ENCODE measurements around the gene KAT8. TPM values are rescaled to one million over a fixed set of nuclear protein-coding genes. Genes with fewer than 3 reads are reported as not detected.

Gene KAT8
- total RNA-seq, 1 donor from 2014 or later = 93.7 TPM

- intact Hi-C loops (cut with micrococcal nuclease) = no loop called here
- CTCF ChIA-PET = no interaction called here
- H3K9me3 Mint-ChIP-seq = no peaks in the 10 kb centered on the region
- peaks cover 25% of the 10 kb centered on the region for H3K4me1 Mint-ChIP-seq
- no peak for DNase-seq
- TF ChIP-seq, protein P1, sequence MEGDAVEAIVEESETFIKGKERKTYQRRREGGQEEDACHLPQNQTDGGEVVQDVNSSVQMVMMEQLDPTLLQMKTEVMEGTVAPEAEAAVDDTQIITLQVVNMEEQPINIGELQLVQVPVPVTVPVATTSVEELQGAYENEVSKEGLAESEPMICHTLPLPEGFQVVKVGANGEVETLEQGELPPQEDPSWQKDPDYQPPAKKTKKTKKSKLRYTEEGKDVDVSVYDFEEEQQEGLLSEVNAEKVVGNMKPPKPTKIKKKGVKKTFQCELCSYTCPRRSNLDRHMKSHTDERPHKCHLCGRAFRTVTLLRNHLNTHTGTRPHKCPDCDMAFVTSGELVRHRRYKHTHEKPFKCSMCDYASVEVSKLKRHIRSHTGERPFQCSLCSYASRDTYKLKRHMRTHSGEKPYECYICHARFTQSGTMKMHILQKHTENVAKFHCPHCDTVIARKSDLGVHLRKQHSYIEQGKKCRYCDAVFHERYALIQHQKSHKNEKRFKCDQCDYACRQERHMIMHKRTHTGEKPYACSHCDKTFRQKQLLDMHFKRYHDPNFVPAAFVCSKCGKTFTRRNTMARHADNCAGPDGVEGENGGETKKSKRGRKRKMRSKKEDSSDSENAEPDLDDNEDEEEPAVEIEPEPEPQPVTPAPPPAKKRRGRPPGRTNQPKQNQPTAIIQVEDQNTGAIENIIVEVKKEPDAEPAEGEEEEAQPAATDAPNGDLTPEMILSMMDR (IDR thresholded peaks at IDR 0.05) = no peak
- no peak for ATAC-seq (ENCODE audit: low read depth)
- peak overlapping the region; percentile 19 for H3K27ac Mint-ChIP-seq
- peaks cover 19% of the 10 kb centered on the region for H3K36me3 Mint-ChIP-seq (ENCODE audit: low read depth)
- H3K27me3 Mint-ChIP-seq = no peaks in the 10 kb centered on the region
- no peak overlapping the region for H3K4me3 Mint-ChIP-seq
- POLR2A ChIA-PET = interaction anchor here (1.0 to 4.6 kb wide), 6 partner anchors 16 to 88 kb away, joined by 3 to 39 read pairs (median 7); partner anchors contain the start of genes FUS, KAT8, ZNF646 and ZNF668
Measured at GRCh38 chr16:31092330-31092729, 25.1 kb upstream of the KAT8 start.

GRCh38 chr16:31093132-31093703 lies 24.2 kb upstream of the KAT8 start:
- peak overlapping the region; percentile 46 for H3K4me3 Mint-ChIP-seq
- intact Hi-C loops (cut with micrococcal nuclease) = no loop called here
- ATAC-seq (ENCODE audit: low read depth) = no peak
- TF ChIP-seq, protein P1 (IDR thresholded peaks at IDR 0.05) = no peak
- no peak for DNase-seq
- peaks cover 19% of the 10 kb centered on the region for H3K36me3 Mint-ChIP-seq (ENCODE audit: low read depth)
- no peaks in the 10 kb centered on the region for H3K9me3 Mint-ChIP-seq
- POLR2A ChIA-PET = interaction anchor here (1.2 to 4.6 kb wide), 5 partner anchors 9 to 87 kb away, joined by 5 to 39 read pairs (median 8); partner anchors contain the start of genes FUS, KAT8, ZNF646 and ZNF668
- peak overlapping the region; percentile 35 for H3K27ac Mint-ChIP-seq
- CTCF ChIA-PET = interaction anchor here (1.5 kb wide), 1 partner anchor 49 kb away, joined by 4 read pairs; no protein-coding TSS in a partner anchor
- peaks cover 25% of the 10 kb centered on the region for H3K4me1 Mint-ChIP-seq
- no peaks in the 10 kb centered on the region for H3K27me3 Mint-ChIP-seq

DNA sequence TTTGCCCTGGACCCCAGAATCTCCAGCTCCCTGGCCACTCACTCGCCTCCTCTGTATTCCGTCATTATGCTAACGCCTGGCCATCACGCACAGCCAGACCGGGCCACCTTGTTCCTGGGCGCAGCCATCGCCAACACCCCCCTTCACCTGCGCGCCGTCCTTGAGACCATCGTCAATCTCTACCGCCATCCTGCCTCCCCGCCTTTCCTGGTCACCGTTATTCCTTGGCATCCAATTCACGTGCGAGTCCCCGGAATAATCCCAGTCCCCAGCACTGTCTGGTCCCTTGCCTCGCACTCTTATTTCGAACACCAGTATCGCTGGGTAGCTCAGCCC lies 23.4 kb upstream of the KAT8 start:
- Mint-ChIP-seq H3K4me1 (peaks cover 25% of the 10 kb centered on the region), H3K27ac (peak overlapping the region; percentile 93), H3K9me3 (no peaks in the 10 kb centered on the region), H3K27me3 (no peaks in the 10 kb centered on the region), H3K4me3 (peak overlapping the region; percentile 95), H3K36me3 (ENCODE audit: low read depth) (peaks cover 19% of the 10 kb centered on the region)
- CTCF ChIA-PET = interaction anchor here (0.5 to 1.5 kb wide), 2 partner anchors 48 to 93 kb away, joined by 3 to 4 read pairs; no protein-coding TSS in a partner anchor
- POLR2A ChIA-PET = interaction anchor here (0.9 to 4.6 kb wide), 7 partner anchors 10 to 780 kb away, joined by 3 to 39 read pairs (median 9); partner anchors contain the start of genes FUS, KAT8, ZNF267 and ZNF646
- TF ChIP-seq, protein P1 (IDR thresholded peaks at IDR 0.05) = no peak
- no peak for ATAC-seq (ENCODE audit: low read depth)
- intact Hi-C loops (cut with micrococcal nuclease) = loop anchor here (1.0 to 2.0 kb wide), 5 partner anchors 20 to 349 kb away; partner anchors contain the start of genes KAT8, STX4, ZNF646 and ZNF668
- no peak for DNase-seq

GRCh38 chr16:31094424-31095120 lies 22.9 kb upstream of the KAT8 start, which contains the start of gene VKORC1:
VKORC1 (minus strand) TSS chr16:31094797; CDS start chr16:31094729, 68 bp downstream.
- intact Hi-C loops (cut with micrococcal nuclease) = loop anchor here (1.0 to 2.0 kb wide), 6 partner anchors 20 to 349 kb away; partner anchors contain the start of genes KAT8, STX4, ZNF646 and ZNF668
- ATAC-seq (ENCODE audit: low read depth) (peak; percentile 88), DNase-seq (peak; percentile 77)
- TF ChIP-seq, protein P1 (IDR thresholded peaks at IDR 0.05) = no peak
- H3K27ac Mint-ChIP-seq = peak within 1 kb of the TSS; percentile 93
- H3K9me3 Mint-ChIP-seq = no peaks in the 10 kb centered on the region
- ChIA-PET POLR2A (interaction anchor here (0.7 to 4.6 kb wide), 10 partner anchors 10 to 779 kb away, joined by 3 to 39 read pairs (median 7); partner anchors contain the start of genes ARMC5, FUS, KAT8 and ZNF267), CTCF (interaction anchor here (0.5 to 1.8 kb wide), 5 partner anchors 21 to 239 kb away, joined by 3 to 5 read pairs (median 3); no protein-coding TSS in a partner anchor)
- H3K4me1 Mint-ChIP-seq = peaks cover 25% of the 10 kb centered on the region
- H3K4me3 Mint-ChIP-seq = peak within 1 kb of the TSS; percentile 95
- H3K27me3 Mint-ChIP-seq = no peaks in the 10 kb centered on the region
- peaks cover 17% of the 10 kb centered on the region for H3K36me3 Mint-ChIP-seq (ENCODE audit: low read depth)
